HG02970 (cell line): ENCODE measurements around the gene EPB41L4A.

ENCODE experiments used
- ATAC-seq: cut with Tn5 transposase; IDR thresholded peaks from one replicate; pipeline ENCODE4 v1.9.1; 2021; ENCODE audit warnings: mild to moderate bottlenecking, moderate library complexity, moderate number of reproducible peaks; ENCODE audit not compliant: unreplicated experiment, low FRiP score

The EPB41L4A gene

GRCh38 chr5:112317866-112318265, 101.2 kb downstream of the EPB41L4A start:
- no peak for ATAC-seq

GRCh38 chr5:112316731-112317130, 102.3 kb downstream of the EPB41L4A start:
- no peak for ATAC-seq

DNA sequence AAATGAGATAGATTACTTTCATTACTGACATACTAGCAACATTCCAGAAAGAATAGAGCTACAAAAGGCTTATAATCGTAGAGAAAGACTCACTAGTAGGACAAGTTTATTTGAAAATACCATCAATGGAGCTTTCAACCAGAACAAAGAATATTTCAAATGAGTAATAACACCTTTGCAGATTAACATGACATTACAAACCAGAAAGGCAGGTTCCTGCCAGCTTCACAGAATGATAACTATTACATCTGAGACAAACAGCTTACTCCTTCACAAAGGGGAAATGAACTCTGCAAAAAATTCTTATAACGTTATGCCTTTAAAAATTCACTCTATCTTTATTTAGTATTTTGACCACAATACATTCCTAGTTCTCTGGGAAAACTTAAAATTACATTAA, 103.1 kb downstream of the EPB41L4A start:
- no peak for ATAC-seq

GRCh38 chr5:112312295-112313275, 106.5 kb downstream of the EPB41L4A start:
- no peak for ATAC-seq

GRCh38 chr5:112310746-112311145, 108.3 kb downstream of the EPB41L4A start:
- ATAC-seq, result no peak

GRCh38 chr5:112308608-112309007, 110.5 kb downstream of the EPB41L4A start:
- ATAC-seq, result no peak

GRCh38 chr5:112306956-112307355, 112.1 kb downstream of the EPB41L4A start:
- ATAC-seq, result no peak

- no peak for ATAC-seq
These were observed 114.3 kb downstream of the EPB41L4A start for GRCh38 chr5:112304743-112305142.

DNA sequence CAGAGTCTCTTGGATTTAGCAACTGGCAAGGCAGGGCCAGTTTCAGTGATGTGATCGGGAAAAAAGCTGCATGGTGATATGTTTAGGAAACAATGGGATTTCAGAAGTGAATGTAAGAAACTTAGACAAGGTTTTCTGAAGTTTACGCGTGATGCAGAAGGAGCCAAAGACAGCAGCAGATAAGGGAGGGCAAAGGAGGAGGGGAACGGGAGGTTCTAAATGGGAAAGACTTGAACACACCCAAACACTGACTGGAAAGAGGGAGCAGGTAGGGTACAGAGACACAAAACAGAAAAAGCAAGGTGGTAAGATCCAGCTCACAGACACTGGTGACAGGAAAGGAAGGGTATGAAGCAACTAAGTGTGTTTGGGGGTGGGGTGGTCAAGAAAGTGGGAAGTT, 115.4 kb downstream of the EPB41L4A start:
- no peak for ATAC-seq

- ATAC-seq, result no peak
These were observed 125.0 kb downstream of the EPB41L4A start for GRCh38 chr5:112294126-112294525.

DNA sequence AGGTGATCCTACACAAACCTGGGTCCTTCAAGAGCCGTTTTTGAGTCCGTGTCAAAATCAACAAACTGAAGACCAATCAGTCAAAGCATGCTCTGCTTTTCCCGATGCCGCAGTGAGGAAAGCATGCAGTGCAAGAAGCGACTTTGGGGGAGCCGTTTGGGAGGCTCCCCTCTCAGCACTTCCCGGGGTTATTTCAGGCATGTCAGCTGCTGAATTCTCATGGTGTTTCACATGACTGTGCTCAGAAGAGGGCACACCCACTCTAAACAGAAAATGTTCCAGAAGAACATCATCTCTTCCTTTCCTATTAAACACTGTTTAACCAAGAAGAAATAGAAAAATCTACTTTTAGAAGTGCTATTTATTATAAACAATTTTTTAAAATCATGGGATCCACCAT, 125.5 kb downstream of the EPB41L4A start:
- no peak for ATAC-seq

DNA sequence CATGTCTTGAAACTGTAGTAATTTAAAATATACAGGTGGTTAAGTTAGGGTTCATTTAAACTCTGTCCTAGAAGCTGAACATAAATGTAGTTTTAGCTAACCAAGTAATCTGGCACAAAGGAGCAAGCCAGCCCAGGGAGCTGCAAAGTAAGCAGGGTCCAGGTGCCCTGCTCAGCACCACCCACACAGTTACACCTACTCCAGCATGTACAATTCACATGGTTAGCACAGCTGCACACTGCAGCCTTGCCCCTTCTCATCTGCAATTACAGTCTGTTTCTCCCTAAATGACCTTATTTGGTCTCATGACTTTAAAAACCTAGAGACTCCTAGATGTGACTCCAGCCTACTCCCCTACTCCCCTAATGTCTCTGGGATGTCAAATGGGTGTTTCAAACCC, 128.4 kb downstream of the EPB41L4A start:
- ATAC-seq, result no peak

DNA sequence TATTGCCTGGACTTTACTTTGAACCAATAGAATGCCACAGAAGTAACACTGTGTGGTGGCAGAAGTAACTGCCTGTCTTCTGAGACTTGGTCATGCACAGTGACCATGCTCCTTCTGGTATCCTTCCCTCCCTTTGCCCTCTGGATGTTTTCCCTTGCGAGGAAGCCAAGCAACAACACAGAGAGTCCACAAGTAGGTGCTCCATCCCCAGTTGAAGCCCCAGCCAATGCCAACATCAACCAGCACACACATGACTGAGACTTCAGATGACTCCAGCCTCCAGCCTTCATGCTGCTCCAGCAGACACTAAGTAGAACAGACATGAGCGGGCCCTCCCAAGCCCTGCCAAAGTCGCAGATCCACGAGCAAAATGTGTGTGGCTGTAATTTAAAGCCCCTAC, 129.6 kb downstream of the EPB41L4A start:
- ATAC-seq, result no peak

- no peak for ATAC-seq
These were observed 134.8 kb downstream of the EPB41L4A start for GRCh38 chr5:112283943-112284929.

DNA sequence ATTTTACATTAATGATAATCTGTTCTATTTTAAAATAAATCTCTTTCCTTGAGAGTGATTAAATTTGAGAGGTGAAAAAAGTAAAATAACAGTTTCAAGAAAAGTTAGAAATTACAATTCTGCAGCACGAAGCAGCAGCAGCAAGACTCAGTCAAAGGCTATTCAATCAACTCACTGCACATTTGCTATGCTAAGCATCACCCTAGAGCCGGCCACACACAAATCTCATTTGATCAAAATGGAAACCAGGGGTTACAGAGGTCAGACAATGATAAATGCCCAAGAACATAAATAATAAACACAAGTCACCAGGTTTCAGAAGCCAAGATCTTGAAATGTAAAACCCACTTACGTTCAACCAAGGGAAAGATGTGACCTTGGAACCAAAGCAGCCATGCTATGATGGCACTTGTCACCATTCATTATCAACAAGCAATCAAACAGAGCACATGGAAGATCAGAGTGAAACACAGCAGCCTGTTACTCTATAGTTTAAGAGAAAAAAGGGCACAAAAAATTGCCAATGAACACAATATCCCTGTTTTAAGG, 136.0 kb downstream of the EPB41L4A start:
- ATAC-seq, result no peak

GRCh38 chr5:112279082-112279481, 140.0 kb downstream of the EPB41L4A start:
- ATAC-seq, result no peak

DNA sequence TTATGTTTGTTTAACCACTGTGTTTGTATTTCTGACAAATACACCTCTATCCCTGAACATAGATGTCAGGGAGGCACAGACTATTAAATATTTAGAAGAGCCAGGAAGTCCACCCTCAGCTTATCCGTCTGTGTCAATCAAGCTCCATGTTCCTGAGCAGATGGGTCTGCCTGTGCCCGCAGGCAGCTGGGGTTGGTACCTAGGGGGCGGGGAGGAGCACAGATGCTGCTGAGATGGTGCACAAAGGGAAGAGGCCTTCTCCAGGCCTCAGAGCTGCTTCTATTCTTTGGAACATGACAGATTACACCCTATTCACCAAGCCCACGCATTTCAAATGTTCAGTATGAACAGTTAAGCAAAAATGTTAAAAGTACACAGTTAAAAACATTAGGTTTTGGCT, 142.1 kb downstream of the EPB41L4A start:
- ATAC-seq, result no peak

GRCh38 chr5:112275671-112276070, 143.4 kb downstream of the EPB41L4A start:
- no peak for ATAC-seq

DNA sequence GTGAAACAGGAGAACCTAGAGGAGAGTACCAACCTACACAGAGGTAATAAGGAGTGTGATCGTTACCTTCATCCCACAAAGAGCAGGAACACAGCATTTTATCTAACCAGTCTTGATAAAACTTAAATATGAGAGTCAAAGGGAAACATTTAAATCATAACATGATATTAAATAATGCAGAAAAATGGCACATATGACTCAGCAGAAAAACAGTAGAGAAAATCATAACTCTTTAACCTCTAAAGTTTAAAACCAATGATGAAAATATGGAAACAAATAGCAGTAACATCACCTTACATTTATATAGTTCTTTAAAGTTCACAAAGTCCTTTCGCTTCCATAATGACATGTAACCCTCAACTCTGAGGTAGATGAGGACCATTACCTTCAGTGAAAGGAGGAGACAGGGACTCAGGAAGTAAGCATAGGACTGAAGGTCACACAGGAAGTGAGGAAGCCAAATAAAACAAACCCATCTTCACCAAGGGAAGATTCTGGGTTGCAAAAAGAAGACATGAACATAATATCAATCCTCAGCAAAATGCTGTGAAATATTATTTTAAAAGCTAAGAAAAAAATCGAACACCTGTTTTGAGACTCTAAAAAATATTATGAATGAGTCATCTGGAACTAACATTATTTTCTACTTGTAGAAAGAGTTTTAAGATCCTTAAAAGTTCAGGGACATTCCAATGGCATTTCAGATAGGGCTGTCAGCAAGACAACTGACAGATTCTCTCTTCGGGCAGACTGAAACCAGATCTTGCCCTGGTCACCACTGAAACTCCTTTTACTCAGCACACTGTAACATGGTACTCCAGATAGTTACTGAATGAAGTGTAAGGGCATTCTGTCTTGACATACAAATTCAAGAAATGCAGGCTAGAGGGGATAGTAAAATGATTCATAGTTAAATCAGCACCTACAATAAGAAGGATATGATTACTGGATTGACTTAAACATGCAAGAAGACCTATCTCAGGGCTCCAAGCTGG, 148.5 kb downstream of the EPB41L4A start:
- no peak for ATAC-seq

DNA sequence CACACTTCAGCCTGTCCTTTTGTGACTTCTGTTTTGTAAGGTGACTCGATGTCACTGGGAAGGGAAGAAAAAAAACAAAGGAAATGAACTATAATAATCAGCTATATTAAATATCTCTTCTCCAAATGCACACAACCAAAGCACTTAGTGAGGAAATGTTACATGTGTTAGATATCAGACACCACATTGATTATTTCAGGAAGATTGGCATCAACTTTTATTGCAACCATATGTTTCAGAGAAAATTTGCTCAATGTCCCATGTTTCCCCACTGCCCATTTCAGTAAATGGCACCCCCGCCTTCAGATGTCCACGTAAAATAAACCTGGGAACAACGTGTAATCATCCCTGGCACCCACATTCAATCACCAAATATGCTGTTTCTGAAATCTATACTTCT, 151.8 kb downstream of the EPB41L4A start:
- ATAC-seq, result no peak
